K562 (cell line): ENCODE measurements around the gene ZSCAN22. TPM values are rescaled to one million over a fixed set of nuclear protein-coding genes. Genes with fewer than 3 reads are reported as not detected.
A peak's percentile ranks its signal among the peaks of the same experiment; 100 is the strongest.

Source experiments
- ESRRA ChIP-seq: fragments of 450-650 bp; IDR thresholded peaks from 2 replicates; pipeline ENCODE4 v1.6.1; 2014; ENCODE audit warnings: low read depth, mild to moderate bottlenecking, moderate library complexity, borderline replicate concordance
- FOXA3 ChIP-seq, 2 experiments: fragments of 450-650 bp in 1 of 2; sonication (generic) in 1 of 2; formaldehyde crosslinking; IDR thresholded peaks in 1 of 2; conservative IDR thresholded peaks in 1 of 2; 2 replicates each; pipeline versions ENCODE4 v1.4.0 to v1.8.0; 2020 to 2022; ENCODE audit warnings: mild to moderate bottlenecking in 2 of 2, missing genetic modification reagents in 1 of 2
- KLF16 ChIP-seq: IDR thresholded peaks from 2 replicates; pipeline ENCODE4 v1.6.1; 2016; ENCODE audit warnings: antibody characterized with exemption
- MECOM ChIP-seq: fragments of 250-450 bp; sonication (Bioruptor Pico); IDR thresholded peaks from 2 replicates; pipeline ENCODE4 v1.8.0; 2022; ENCODE audit warnings: inconsistent platforms
- NONO ChIP-seq, 2 experiments: fragments of 200-400 bp in 1 of 2; fragments of 450-650 bp in 1 of 2; formaldehyde crosslinking in 1 of 2; IDR thresholded peaks; 2 replicates each; pipeline ENCODE4 v1.6.1; 2017; ENCODE audit warnings: low read depth in 2 of 2, mild to moderate bottlenecking in 2 of 2, moderate library complexity in 2 of 2, low read length in 1 of 2
- RBM25 ChIP-seq: fragments of 200-400 bp; formaldehyde crosslinking; IDR thresholded peaks from 2 replicates; pipeline ENCODE4 v1.6.1; 2018; ENCODE audit warnings: low read length, low read depth, moderate library complexity; ENCODE audit not compliant: severe bottlenecking
- RFX7 ChIP-seq: fragments of 250-450 bp; sonication (Bioruptor Pico); IDR thresholded peaks from 2 replicates; pipeline ENCODE4 v1.5.1; 2021; ENCODE audit warnings: mild to moderate bottlenecking
- SRSF7 ChIP-seq: fragments of 200-400 bp; formaldehyde crosslinking; optimal IDR thresholded peaks from 2 replicates; pipeline ENCODE3; 2017; ENCODE audit warnings: mild to moderate bottlenecking, low read depth, low read length
- XRCC4 ChIP-seq: IDR thresholded peaks from one replicate; pipeline ENCODE4 v1.6.1; 2011; ENCODE audit not compliant: insufficient read depth, insufficient read length; ENCODE audit errors: extremely low read depth
- ZBTB7A ChIP-seq: IDR thresholded peaks from 2 replicates; pipeline ENCODE4 v1.6.1; 2011; ENCODE audit warnings: low read depth, mild to moderate bottlenecking, low read length, moderate library complexity, borderline replicate concordance; ENCODE audit not compliant: control insufficient read depth
- polyA plus RNA-seq, 8 experiments: library from polyadenylated mRNA; depleted of rRNA in 4 of 8; stranded (reverse) in 5 of 8; unstranded in 3 of 8; fragments of >200 nt; fragmentation: Nextera tagmentation in 2 of 8; fragmentation: Illumina TruSeq in 1 of 8; extraction: Ambion mirVana in 2 of 8; extraction: Trizol in 1 of 8; gene quantifications; 2 replicates each; pipeline versions ENCODE4 v1.2.1 to v1.2.3, GENCODE V29; 2011 to 2014; ENCODE audit warnings: inconsistent platforms in 1 of 8, missing spikeins in 1 of 8
- total RNA-seq, 7 experiments: library from RNA; depleted of rRNA in 6 of 7; stranded (reverse); fragments of >200 nt in 6 of 7; fragmentation: Illumina TruSeq in 2 of 7; extraction: Trizol in 2 of 7; gene quantifications; 2 replicates each; pipeline versions ENCODE4 v1.2.1 to v1.2.3, GENCODE V29; 2011 to 2021; ENCODE audit warnings: low replicate concordance in 1 of 7
- TF ChIP-seq, protein P1 (sequence below): IDR thresholded peaks from 2 replicates; pipeline ENCODE4 v1.6.1; 2011; ENCODE audit warnings: borderline replicate concordance, low read depth, mild to moderate bottlenecking, moderate library complexity, low read length; ENCODE audit not compliant: insufficient read depth, poor library complexity, severe bottlenecking
- TF ChIP-seq, protein P2 (sequence below): fragments of 250-450 bp; sonication (Bioruptor Pico); IDR thresholded peaks from 2 replicates; pipeline ENCODE4 v1.9.0; 2021; ENCODE audit warnings: mild to moderate bottlenecking, inconsistent platforms
- TF ChIP-seq, protein P3 (sequence below): fragments of 250-450 bp; sonication (Bioruptor Pico); IDR thresholded peaks from 2 replicates; pipeline ENCODE4 v1.4.0; 2020; ENCODE audit warnings: borderline replicate concordance
- TF ChIP-seq, protein P4 (sequence below): fragments of 450-650 bp; IDR thresholded peaks from 2 replicates; pipeline ENCODE4 v1.6.1; 2017; ENCODE audit warnings: antibody characterized with exemption
- TF ChIP-seq, protein P5 (sequence below): sonication (generic); formaldehyde crosslinking; IDR thresholded peaks from 2 replicates; pipeline ENCODE4 v1.8.1; 2023; ENCODE audit warnings: mild to moderate bottlenecking, missing genetic modification reagents
- TF ChIP-seq, protein P6 (sequence below): fragments of 250-450 bp; sonication (Bioruptor Pico); IDR thresholded peaks from 2 replicates; pipeline ENCODE4 v1.8.0; 2021; ENCODE audit warnings: borderline replicate concordance, mild to moderate bottlenecking, moderate library complexity; ENCODE audit not compliant: poor library complexity, severe bottlenecking

Gene ZSCAN22
- total and polyA plus RNA-seq, 9 of the 15 experiments (the other 6 are each of a cell fraction or from before 2014, with no cell fraction given) = 0.98 to 5.3 (median 3.0) TPM

DNA sequence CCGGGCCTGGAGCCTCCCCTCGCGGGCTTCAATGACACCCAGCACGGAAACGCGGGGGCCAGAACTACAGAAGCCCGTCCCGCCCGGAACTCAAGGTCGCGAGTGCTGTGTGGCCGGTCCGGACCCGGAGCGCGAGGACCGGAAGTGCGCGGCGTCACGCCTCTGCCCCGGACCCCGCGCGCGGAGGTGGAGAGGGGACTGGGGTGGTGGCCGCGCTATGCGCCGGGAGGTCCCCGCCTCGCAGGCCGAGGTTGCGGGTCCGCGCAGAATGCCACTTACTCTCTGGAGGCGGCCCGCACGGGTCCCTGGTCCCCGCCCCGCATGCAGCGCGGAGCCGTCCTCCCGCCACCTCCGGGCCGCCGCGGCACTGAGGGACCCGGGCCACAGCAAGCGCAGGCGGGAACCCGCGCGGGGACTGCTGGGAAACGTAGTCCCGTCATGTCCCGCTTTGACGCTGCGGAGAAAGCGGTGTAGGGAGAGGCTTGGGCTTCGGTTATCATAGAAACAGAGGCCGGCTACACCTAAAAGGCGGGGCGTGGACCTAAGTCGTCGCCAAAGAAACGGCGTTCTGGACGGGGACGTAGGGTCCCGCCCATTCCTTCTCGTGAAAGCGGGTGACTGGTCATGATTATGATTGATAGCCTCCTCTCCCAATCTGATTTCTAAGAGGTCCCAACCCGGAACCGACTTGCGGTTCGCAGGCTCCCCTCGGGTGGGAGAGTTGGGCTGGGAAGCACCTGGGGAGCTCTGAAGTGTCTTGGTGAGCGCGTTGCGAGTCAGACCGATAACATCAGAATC lies 54.1 kb downstream of the ZSCAN22 start, which contains the start of gene ZNF837 (continued):
- TF ChIP-seq, protein P1, sequence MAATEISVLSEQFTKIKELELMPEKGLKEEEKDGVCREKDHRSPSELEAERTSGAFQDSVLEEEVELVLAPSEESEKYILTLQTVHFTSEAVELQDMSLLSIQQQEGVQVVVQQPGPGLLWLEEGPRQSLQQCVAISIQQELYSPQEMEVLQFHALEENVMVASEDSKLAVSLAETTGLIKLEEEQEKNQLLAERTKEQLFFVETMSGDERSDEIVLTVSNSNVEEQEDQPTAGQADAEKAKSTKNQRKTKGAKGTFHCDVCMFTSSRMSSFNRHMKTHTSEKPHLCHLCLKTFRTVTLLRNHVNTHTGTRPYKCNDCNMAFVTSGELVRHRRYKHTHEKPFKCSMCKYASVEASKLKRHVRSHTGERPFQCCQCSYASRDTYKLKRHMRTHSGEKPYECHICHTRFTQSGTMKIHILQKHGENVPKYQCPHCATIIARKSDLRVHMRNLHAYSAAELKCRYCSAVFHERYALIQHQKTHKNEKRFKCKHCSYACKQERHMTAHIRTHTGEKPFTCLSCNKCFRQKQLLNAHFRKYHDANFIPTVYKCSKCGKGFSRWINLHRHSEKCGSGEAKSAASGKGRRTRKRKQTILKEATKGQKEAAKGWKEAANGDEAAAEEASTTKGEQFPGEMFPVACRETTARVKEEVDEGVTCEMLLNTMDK = peak; percentile 44
- TF ChIP-seq, protein P2, sequence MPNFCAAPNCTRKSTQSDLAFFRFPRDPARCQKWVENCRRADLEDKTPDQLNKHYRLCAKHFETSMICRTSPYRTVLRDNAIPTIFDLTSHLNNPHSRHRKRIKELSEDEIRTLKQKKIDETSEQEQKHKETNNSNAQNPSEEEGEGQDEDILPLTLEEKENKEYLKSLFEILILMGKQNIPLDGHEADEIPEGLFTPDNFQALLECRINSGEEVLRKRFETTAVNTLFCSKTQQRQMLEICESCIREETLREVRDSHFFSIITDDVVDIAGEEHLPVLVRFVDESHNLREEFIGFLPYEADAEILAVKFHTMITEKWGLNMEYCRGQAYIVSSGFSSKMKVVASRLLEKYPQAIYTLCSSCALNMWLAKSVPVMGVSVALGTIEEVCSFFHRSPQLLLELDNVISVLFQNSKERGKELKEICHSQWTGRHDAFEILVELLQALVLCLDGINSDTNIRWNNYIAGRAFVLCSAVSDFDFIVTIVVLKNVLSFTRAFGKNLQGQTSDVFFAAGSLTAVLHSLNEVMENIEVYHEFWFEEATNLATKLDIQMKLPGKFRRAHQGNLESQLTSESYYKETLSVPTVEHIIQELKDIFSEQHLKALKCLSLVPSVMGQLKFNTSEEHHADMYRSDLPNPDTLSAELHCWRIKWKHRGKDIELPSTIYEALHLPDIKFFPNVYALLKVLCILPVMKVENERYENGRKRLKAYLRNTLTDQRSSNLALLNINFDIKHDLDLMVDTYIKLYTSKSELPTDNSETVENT = peak; percentile 88
- TF ChIP-seq SRSF7 = no peak
- TF ChIP-seq MECOM (CRISPR knock-in tag) = no peak
- TF ChIP-seq XRCC4 = no peak
- TF ChIP-seq, protein P3, sequence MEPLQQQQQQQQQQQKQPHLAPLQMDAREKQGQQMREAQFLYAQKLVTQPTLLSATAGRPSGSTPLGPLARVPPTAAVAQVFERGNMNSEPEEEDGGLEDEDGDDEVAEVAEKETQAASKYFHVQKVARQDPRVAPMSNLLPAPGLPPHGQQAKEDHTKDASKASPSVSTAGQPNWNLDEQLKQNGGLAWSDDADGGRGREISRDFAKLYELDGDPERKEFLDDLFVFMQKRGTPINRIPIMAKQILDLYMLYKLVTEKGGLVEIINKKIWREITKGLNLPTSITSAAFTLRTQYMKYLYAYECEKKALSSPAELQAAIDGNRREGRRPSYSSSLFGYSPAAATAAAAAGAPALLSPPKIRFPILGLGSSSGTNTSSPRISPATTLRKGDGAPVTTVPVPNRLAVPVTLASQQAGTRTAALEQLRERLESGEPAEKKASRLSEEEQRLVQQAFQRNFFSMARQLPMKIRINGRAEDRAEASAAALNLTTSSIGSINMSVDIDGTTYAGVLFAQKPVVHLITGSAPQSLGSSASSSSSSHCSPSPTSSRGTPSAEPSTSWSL (CRISPR knock-in tag) = no peak
- TF ChIP-seq, protein P4, sequence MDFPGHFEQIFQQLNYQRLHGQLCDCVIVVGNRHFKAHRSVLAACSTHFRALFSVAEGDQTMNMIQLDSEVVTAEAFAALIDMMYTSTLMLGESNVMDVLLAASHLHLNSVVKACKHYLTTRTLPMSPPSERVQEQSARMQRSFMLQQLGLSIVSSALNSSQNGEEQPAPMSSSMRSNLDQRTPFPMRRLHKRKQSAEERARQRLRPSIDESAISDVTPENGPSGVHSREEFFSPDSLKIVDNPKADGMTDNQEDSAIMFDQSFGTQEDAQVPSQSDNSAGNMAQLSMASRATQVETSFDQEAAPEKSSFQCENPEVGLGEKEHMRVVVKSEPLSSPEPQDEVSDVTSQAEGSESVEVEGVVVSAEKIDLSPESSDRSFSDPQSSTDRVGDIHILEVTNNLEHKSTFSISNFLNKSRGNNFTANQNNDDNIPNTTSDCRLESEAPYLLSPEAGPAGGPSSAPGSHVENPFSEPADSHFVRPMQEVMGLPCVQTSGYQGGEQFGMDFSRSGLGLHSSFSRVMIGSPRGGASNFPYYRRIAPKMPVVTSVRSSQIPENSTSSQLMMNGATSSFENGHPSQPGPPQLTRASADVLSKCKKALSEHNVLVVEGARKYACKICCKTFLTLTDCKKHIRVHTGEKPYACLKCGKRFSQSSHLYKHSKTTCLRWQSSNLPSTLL = no peak
- peak; percentile 88 for TF ChIP-seq ZBTB7A
- TF ChIP-seq RBM25 = peak; percentile 83
- TF ChIP-seq, protein P5, sequence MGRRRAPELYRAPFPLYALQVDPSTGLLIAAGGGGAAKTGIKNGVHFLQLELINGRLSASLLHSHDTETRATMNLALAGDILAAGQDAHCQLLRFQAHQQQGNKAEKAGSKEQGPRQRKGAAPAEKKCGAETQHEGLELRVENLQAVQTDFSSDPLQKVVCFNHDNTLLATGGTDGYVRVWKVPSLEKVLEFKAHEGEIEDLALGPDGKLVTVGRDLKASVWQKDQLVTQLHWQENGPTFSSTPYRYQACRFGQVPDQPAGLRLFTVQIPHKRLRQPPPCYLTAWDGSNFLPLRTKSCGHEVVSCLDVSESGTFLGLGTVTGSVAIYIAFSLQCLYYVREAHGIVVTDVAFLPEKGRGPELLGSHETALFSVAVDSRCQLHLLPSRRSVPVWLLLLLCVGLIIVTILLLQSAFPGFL (CRISPR knock-in tag) = no peak
- TF ChIP-seq KLF16 = no peak
- no peak for TF ChIP-seq FOXA3 (CRISPR knock-in tag; conservative IDR thresholded peaks at IDR 0.05 in 1 of 2, IDR thresholded peaks at IDR 0.05 in 1 of 2)
- TF ChIP-seq RFX7 = no peak
- TF ChIP-seq ESRRA = peak; percentile 61
- TF ChIP-seq, protein P6, sequence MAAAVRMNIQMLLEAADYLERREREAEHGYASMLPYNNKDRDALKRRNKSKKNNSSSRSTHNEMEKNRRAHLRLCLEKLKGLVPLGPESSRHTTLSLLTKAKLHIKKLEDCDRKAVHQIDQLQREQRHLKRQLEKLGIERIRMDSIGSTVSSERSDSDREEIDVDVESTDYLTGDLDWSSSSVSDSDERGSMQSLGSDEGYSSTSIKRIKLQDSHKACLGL (CRISPR knock-in tag) = peak; percentile 42
- peak; percentile 92 to 93 for TF ChIP-seq NONO (IDR thresholded peaks at IDR 0.05; ENCODE audit: low read depth in 2 of 2, low read length in 1 of 2)
